Coronary artery (tissue), 2 donors: ENCODE data around the gene NBEA.
A peak's percentile ranks its signal among the peaks of the same experiment; 100 is the strongest.

Experiments
- DNase-seq: peaks from one replicate; pipeline ENCODE4 v3.0.0-alpha.2; 2017; ENCODE audit warnings: low spot score
- H3K27ac ChIP-seq, 2 donors: fragments of 200-600 bp; sonication (generic); one replicate each; pipeline ENCODE4 v1.5.1; 2016 to 2019
- H3K4me3 ChIP-seq: fragments of 200-600 bp; sonication (generic); 2 replicates; pipeline ENCODE4 v1.5.1; 2016; ENCODE audit warnings: mild to moderate bottlenecking, moderate library complexity
- TF ChIP-seq, protein P1 (sequence below): fragments of 200-600 bp; sonication (generic); IDR thresholded peaks from one replicate; pipeline ENCODE4 v1.5.1; 2019; ENCODE audit warnings: antibody characterized with exemption

NBEA gene

GRCh38 chr13:35457258-35457657 is 515.2 kb downstream of the NBEA start:
- DNase-seq, result no peak
- H3K4me3 ChIP-seq, result no peak overlapping the region
- TF ChIP-seq, protein P1, sequence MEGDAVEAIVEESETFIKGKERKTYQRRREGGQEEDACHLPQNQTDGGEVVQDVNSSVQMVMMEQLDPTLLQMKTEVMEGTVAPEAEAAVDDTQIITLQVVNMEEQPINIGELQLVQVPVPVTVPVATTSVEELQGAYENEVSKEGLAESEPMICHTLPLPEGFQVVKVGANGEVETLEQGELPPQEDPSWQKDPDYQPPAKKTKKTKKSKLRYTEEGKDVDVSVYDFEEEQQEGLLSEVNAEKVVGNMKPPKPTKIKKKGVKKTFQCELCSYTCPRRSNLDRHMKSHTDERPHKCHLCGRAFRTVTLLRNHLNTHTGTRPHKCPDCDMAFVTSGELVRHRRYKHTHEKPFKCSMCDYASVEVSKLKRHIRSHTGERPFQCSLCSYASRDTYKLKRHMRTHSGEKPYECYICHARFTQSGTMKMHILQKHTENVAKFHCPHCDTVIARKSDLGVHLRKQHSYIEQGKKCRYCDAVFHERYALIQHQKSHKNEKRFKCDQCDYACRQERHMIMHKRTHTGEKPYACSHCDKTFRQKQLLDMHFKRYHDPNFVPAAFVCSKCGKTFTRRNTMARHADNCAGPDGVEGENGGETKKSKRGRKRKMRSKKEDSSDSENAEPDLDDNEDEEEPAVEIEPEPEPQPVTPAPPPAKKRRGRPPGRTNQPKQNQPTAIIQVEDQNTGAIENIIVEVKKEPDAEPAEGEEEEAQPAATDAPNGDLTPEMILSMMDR, result no peak
- no peak overlapping the region for H3K27ac ChIP-seq

- H3K27ac ChIP-seq, result no peak overlapping the region
- H3K4me3 ChIP-seq, result no peak overlapping the region
- TF ChIP-seq, protein P1, result no peak
- no peak for DNase-seq
Observed at GRCh38 chr13:35460061-35460460, 518.0 kb downstream of the NBEA start.

- TF ChIP-seq, protein P1, result no peak
- H3K27ac ChIP-seq, result no peak overlapping the region
- no peak overlapping the region for H3K4me3 ChIP-seq
- no peak for DNase-seq
Observed at GRCh38 chr13:35465371-35465770, 523.3 kb downstream of the NBEA start.

DNA sequence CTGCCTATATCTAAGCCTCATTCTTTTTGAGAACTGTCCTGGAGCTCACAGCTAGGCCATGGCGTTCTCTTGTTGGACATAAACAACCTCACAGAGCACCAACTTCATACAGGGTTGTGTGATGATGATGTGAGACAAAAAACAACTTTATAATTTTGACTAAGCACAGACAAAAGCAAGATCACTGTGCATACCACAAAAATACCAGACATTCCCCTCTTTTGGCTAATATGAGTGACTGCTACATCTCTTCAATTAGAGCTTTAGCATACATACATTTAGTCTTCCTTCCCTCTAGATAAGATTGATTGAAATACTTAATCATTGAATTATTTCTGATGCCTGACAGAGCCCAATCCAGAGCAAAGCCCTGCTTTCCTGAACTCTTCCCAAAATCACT is 526.1 kb downstream of the NBEA start:
- Histone ChIP-seq H3K27ac (no peak overlapping the region), H3K4me3 (no peak overlapping the region)
- TF ChIP-seq, protein P1, result no peak
- DNase-seq, result no peak

- Histone ChIP-seq H3K27ac (peak overlapping the region in 1 of 2 donors; percentile 51), H3K4me3 (peak overlapping the region; percentile 70)
- TF ChIP-seq, protein P1, result no peak
- DNase-seq, result no peak
Observed at GRCh38 chr13:35469806-35470525, 527.9 kb downstream of the NBEA start.

- H3K27ac ChIP-seq, result peak overlapping the region; percentile 51 to 67
- H3K4me3 ChIP-seq, result peak overlapping the region; percentile 70
- TF ChIP-seq, protein P1, result no peak
- DNase-seq, result no peak
Observed at GRCh38 chr13:35470671-35471661, 528.9 kb downstream of the NBEA start.
